IMR-90 (cell line): ENCODE data around the gene PEX10. TPM values are rescaled to one million over a fixed set of nuclear protein-coding genes. Genes with fewer than 3 reads are reported as not detected.

Experiments
- ATAC-seq: fragments of 200-7000 bp; cut with Tn5 transposase; 2 replicates; pipeline ENCODE4 v1.9.1; 2020; ENCODE audit warnings: low read depth, mild to moderate bottlenecking, moderate library complexity
- BruUV-seq: library from RNA; stranded (reverse); fragments of 400-500 nt; replicated peaks from 2 replicates; lab custom pipeline; 2021; lab: Mats Ljungman, UMichigan
- CTCF ChIA-PET: fragments of 300-600 bp; formaldehyde crosslinking; extraction: SDS; loops from one replicate; lab custom pipeline; 2021; ENCODE audit warnings: antibody characterized with exemption; lab: Yijun Ruan, JAX
- POLR2A ChIA-PET: fragments of 300-600 bp; sonication (Branson Sonifier 250); formaldehyde crosslinking; loops from one replicate; lab custom pipeline; 2022; ENCODE audit warnings: antibody characterized with exemption; ENCODE audit not compliant: unreplicated experiment; lab: Charles Lee
- DNase-seq: peaks from one replicate; pipeline ENCODE4 v3.0.0; 2013
- H2AFZ ChIP-seq: replicated peaks from 2 replicates; pipeline ENCODE3; 2013; ENCODE audit warnings: low read length, mild to moderate bottlenecking; ENCODE audit not compliant: poor library complexity
- H2AK5ac ChIP-seq: 2 replicates; pipeline ENCODE4 v1.6.1; 2013; ENCODE audit warnings: low read depth, low read length, inconsistent platforms
- H2AK9ac ChIP-seq: replicated peaks from 2 replicates; pipeline ENCODE3; 2013; ENCODE audit warnings: mild to moderate bottlenecking, low read depth, low read length, moderate library complexity; ENCODE audit not compliant: poor library complexity
- H2BK120ac ChIP-seq: 2 replicates; pipeline ENCODE4 v1.6.1; 2013; ENCODE audit warnings: low read depth, low read length, inconsistent platforms
- H2BK15ac ChIP-seq: 3 replicates; pipeline ENCODE4 v1.6.1; 2013; ENCODE audit warnings: low read depth, low read length, inconsistent platforms
- H2BK20ac ChIP-seq: 2 replicates; pipeline ENCODE4 v1.6.1; 2013; ENCODE audit warnings: low read depth, mild to moderate bottlenecking, inconsistent platforms, low read length, moderate library complexity
- H2BK5ac ChIP-seq: 2 replicates; pipeline ENCODE4 v1.6.1; 2013; ENCODE audit warnings: mild to moderate bottlenecking, low read depth, low read length, inconsistent platforms; ENCODE audit not compliant: poor library complexity, severe bottlenecking
- H3K14ac ChIP-seq: replicated peaks from 2 replicates; pipeline ENCODE4 v1.6.1; 2013; ENCODE audit warnings: low read depth, low read length, inconsistent platforms
- H3K18ac ChIP-seq: 2 replicates; pipeline ENCODE4 v1.6.1; 2013; ENCODE audit warnings: low read depth, low read length, control low read depth
- H3K23ac ChIP-seq: 2 replicates; pipeline ENCODE4 v1.6.1; 2013; ENCODE audit warnings: low read depth, low read length, inconsistent platforms
- H3K27ac ChIP-seq: 2 replicates; pipeline ENCODE4 v1.5.1; 2013; ENCODE audit warnings: mild to moderate bottlenecking, control low read depth, low read length; ENCODE audit not compliant: insufficient read depth
- H3K27me3 ChIP-seq: 2 replicates; pipeline ENCODE4 v1.6.1; 2013; ENCODE audit warnings: low read length; ENCODE audit not compliant: control insufficient read depth, insufficient read depth
- H3K36me3 ChIP-seq: 2 replicates; pipeline ENCODE4 v1.6.1; 2013; ENCODE audit warnings: low read length, mixed read lengths; ENCODE audit not compliant: control insufficient read depth, insufficient read depth
- H3K4ac ChIP-seq: 2 replicates; pipeline ENCODE4 v1.6.1; 2013; ENCODE audit warnings: low read depth, low read length, inconsistent platforms
- H3K4me1 ChIP-seq: 2 replicates; pipeline ENCODE4 v1.6.1; 2013; ENCODE audit warnings: low read length, mixed read lengths; ENCODE audit not compliant: control insufficient read depth, insufficient read depth
- H3K4me2 ChIP-seq: 2 replicates; pipeline ENCODE4 v1.6.1; 2013; ENCODE audit warnings: low read depth, mild to moderate bottlenecking, control low read depth, low read length, moderate library complexity
- H3K4me3 ChIP-seq: 2 replicates; pipeline ENCODE4 v1.5.1; 2013; ENCODE audit warnings: low read depth, mild to moderate bottlenecking, control low read depth, low read length, moderate library complexity; ENCODE audit not compliant: insufficient read depth
- H3K56ac ChIP-seq: 2 replicates; pipeline ENCODE4 v1.6.1; 2013; ENCODE audit warnings: low read length, inconsistent platforms; ENCODE audit not compliant: insufficient read depth; ENCODE audit errors: extremely low read depth
- H3K79me1 ChIP-seq, 2 experiments: 2 replicates each; pipeline ENCODE4 v1.6.1; 2013; ENCODE audit warnings: low read length in 2 of 2, inconsistent platforms in 1 of 2, low read depth in 1 of 2
- H3K9ac ChIP-seq: 2 replicates; pipeline ENCODE4 v1.6.1; 2013; ENCODE audit warnings: low read depth, low read length, control low read depth
- H3K9me1 ChIP-seq: 2 replicates; pipeline ENCODE4 v1.6.1; 2013; ENCODE audit warnings: low read length, inconsistent platforms; ENCODE audit not compliant: insufficient read depth
- H3K9me3 ChIP-seq: 2 replicates; pipeline ENCODE4 v1.6.1; 2013; ENCODE audit warnings: low read length; ENCODE audit not compliant: control insufficient read depth, insufficient read depth
- H4K20me1 ChIP-seq: 2 replicates; pipeline ENCODE4 v1.6.1; 2013; ENCODE audit warnings: low read length, inconsistent platforms; ENCODE audit not compliant: insufficient read depth
- H4K5ac ChIP-seq: 2 replicates; pipeline ENCODE4 v1.6.1; 2013; ENCODE audit warnings: mild to moderate bottlenecking, low read depth, low read length, control low read depth
- H4K8ac ChIP-seq, 2 experiments: 2 replicates each; pipeline ENCODE4 v1.6.1; 2013; ENCODE audit warnings: low read depth in 2 of 2, low read length in 2 of 2, control low read depth in 1 of 2, inconsistent platforms in 1 of 2
- H4K91ac ChIP-seq: 2 replicates; pipeline ENCODE4 v1.6.1; 2013; ENCODE audit warnings: low read depth, low read length, inconsistent platforms; ENCODE audit not compliant: insufficient read depth
- BHLHE40 ChIP-seq: fragments of 150-350 bp; IDR thresholded peaks from 2 replicates; pipeline ENCODE4 v1.6.1; 2016; ENCODE audit warnings: mild to moderate bottlenecking, low read depth, low read length
- CEBPB ChIP-seq: IDR thresholded peaks from 2 replicates; pipeline ENCODE4 v1.6.1; 2012; ENCODE audit warnings: low read depth, low read length, improper control_type of control experiment
- CHD1 ChIP-seq: IDR thresholded peaks from 2 replicates; pipeline ENCODE4 v1.6.1; 2012; ENCODE audit warnings: low read depth, low read length, improper control_type of control experiment
- ELK1 ChIP-seq: fragments of 150-350 bp; IDR thresholded peaks from 2 replicates; pipeline ENCODE4 v1.6.1; 2016; ENCODE audit warnings: low read depth, mild to moderate bottlenecking, low read length, moderate library complexity, borderline replicate concordance
- FOS ChIP-seq: fragments of 150-350 bp; IDR thresholded peaks from 2 replicates; pipeline ENCODE4 v1.6.1; 2016; ENCODE audit warnings: low read depth, low read length
- MAFK ChIP-seq: IDR thresholded peaks from 2 replicates; pipeline ENCODE4 v1.6.1; 2012; ENCODE audit warnings: low read depth, low read length, improper control_type of control experiment
- MAZ ChIP-seq: IDR thresholded peaks from 2 replicates; pipeline ENCODE4 v1.6.1; 2012; ENCODE audit warnings: low read depth, mild to moderate bottlenecking, low read length, improper control_type of control experiment, moderate library complexity, borderline replicate concordance
- MXI1 ChIP-seq: IDR thresholded peaks from 2 replicates; pipeline ENCODE4 v1.6.1; 2012; ENCODE audit warnings: low read depth, mild to moderate bottlenecking, low read length, moderate library complexity, borderline replicate concordance
- NFE2L2 ChIP-seq: fragments of 150-350 bp; IDR thresholded peaks from 2 replicates; pipeline ENCODE4 v1.6.1; 2016; ENCODE audit warnings: low read depth, mild to moderate bottlenecking, low read length
- POLR2A ChIP-seq: IDR thresholded peaks from 2 replicates; pipeline ENCODE4 v1.6.1; 2012; ENCODE audit warnings: mild to moderate bottlenecking, low read depth, low read length
- RAD21 ChIP-seq: IDR thresholded peaks from 2 replicates; pipeline ENCODE4 v1.6.1; 2012; ENCODE audit warnings: low read length, improper control_type of control experiment
- RFX5 ChIP-seq: IDR thresholded peaks from 2 replicates; pipeline ENCODE4 v1.8.0; 2012; ENCODE audit warnings: low read depth, mild to moderate bottlenecking, low read length, moderate library complexity
- SMC3 ChIP-seq: fragments of 150-350 bp; IDR thresholded peaks from 2 replicates; pipeline ENCODE4 v1.6.1; 2016; ENCODE audit warnings: low read depth, mild to moderate bottlenecking, antibody characterized with exemption, low read length, moderate library complexity
- WGBS, 2 experiments: methylation state at CpG; one replicate each; pipeline versions ENCODE4 v1.1.5 to v1.1.7; 2013; ENCODE audit warnings: missing lambda C conversion rate in 2 of 2; ENCODE audit not compliant: insufficient read length in 1 of 2; ENCODE audit errors: extremely low coverage in 2 of 2; 5-methylcytosine and 5-hydroxymethylcytosine counted together
- dilution Hi-C: fragments of 300-500 bp; cut with HindIII; formaldehyde crosslinking; loops from one replicate; pipeline ENCODE4 v1.14.3; 2018; ENCODE audit warnings: low sequenced_read_pairs; ENCODE audit not compliant: unreplicated experiment
- in situ Hi-C: fragments of 300-500 bp; cut with MboI; formaldehyde crosslinking; loops from 3 replicates; pipeline ENCODE4 v1.14.3; 2019; ENCODE audit warnings: low sequenced_read_pairs, inconsistent platforms, mixed read lengths
- intact Hi-C: fragments of 100-400 bp; cut with micrococcal nuclease; formaldehyde crosslinking; loops from 2 replicates; pipeline ENCODE4 v1.10.0; 2022
- polyA plus RNA-seq, 3 experiments: library from polyadenylated mRNA; depleted of rRNA; stranded (reverse); fragments of >200 nt; gene quantifications; 2 replicates each; pipeline ENCODE4 v1.2.3, GENCODE V29; 2012; ENCODE audit warnings: low replicate concordance in 1 of 3
- total RNA-seq: library from RNA; depleted of rRNA; stranded (reverse); fragments of >200 nt; gene quantifications from 2 replicates; pipeline ENCODE4 v1.2.3, GENCODE V29; 2012
- TF ChIP-seq, protein P1 (sequence below): conservative IDR thresholded peaks from 2 replicates; pipeline ENCODE4 v1.5.1; 2012; ENCODE audit warnings: mild to moderate bottlenecking, low read depth, low read length, improper control_type of control experiment

PEX10 gene
- total and polyA plus RNA-seq, 2 of the 4 experiments (the other 2 are of a cell fraction), result 16.9 to 19.7 TPM

DNA sequence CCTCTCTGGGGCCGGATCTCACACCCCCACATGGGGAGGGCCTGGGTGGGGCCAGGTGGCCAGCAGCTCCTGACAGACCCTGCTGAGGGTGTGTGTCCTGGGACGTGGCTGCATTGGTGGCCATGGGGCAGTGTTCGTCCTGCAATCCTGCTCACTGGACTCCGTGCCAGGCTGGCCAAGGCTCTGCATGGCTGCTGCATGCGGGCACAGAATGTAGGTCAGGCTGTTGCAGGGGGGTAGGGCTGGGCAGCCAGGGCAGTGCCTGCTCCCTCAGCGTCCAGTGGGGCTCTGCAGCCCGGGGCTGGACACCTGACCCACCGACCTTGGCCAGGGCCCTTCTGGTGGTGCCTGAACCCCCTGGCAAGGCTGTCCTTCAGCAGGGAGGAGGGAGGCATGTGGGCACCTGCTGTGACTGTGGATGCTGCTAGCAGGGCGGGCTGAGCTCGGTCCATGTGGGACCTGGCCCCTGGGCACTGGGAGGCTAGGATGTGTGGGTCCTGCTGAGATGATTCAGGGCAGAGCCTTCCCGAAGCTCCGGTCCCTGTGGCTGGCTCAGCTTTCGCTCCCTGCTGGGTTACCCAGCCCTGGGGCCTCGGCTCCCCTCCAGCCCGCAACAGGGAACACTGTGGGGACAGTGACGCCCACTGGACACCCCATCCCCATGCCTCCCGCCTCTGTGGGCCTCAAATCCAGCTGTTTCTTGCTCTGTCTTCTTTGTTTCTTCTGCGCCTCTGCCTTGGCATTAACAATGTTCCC lies 48.8 kb upstream of the PEX10 start:
- no peak overlapping the region for H2AK9ac ChIP-seq
- H3K23ac ChIP-seq, result no peak overlapping the region
- H2AK5ac ChIP-seq, result no peak overlapping the region
- no peaks in the 10 kb centered on the region for H3K9me1 ChIP-seq
- no peak overlapping the region for H4K5ac ChIP-seq
- H2BK20ac ChIP-seq, result no peak overlapping the region
- peaks cover 31% of the 10 kb centered on the region for H3K27me3 ChIP-seq
- no peak overlapping the region for H3K4me2 ChIP-seq
- 72% methylated on average over 2 of the region's 18 CpGs; no CpG with 5 or more reads in 1 of the 2 experiments for WGBS, 2 experiments
- no peak for ATAC-seq
- no peak overlapping the region for H3K27ac ChIP-seq
- H4K8ac ChIP-seq, result no peak overlapping the region
- no peak overlapping the region for H3K4ac ChIP-seq
- in situ Hi-C loops, result no loop called here
- no peak overlapping the region for H2BK5ac ChIP-seq
- H3K79me1 ChIP-seq, result no peaks in the 10 kb centered on the region
- no peak overlapping the region for H3K14ac ChIP-seq
- H3K36me3 ChIP-seq, result no peaks in the 10 kb centered on the region
- H3K4me1 ChIP-seq, result no peaks in the 10 kb centered on the region
- no peak overlapping the region for H3K18ac ChIP-seq
- H3K9me3 ChIP-seq, result no peaks in the 10 kb centered on the region
- no peak overlapping the region for H3K4me3 ChIP-seq
- H4K20me1 ChIP-seq, result no peaks in the 10 kb centered on the region
- H2BK15ac ChIP-seq, result no peak overlapping the region
- no peak for DNase-seq
- dilution Hi-C loops, result no loop called here
- BruUV-seq, result no TSS peak
- ChIA-PET POLR2A (no interaction called here), CTCF (no interaction called here)
- no peak overlapping the region for H2BK120ac ChIP-seq
- H3K56ac ChIP-seq, result no peak overlapping the region
- H3K9ac ChIP-seq, result no peak overlapping the region
- no peak for TF ChIP-seq BHLHE40
- no peak for TF ChIP-seq ELK1
- TF ChIP-seq CHD1, result no peak
- no peak for TF ChIP-seq NFE2L2
- no peak for TF ChIP-seq SMC3
- TF ChIP-seq, protein P1, sequence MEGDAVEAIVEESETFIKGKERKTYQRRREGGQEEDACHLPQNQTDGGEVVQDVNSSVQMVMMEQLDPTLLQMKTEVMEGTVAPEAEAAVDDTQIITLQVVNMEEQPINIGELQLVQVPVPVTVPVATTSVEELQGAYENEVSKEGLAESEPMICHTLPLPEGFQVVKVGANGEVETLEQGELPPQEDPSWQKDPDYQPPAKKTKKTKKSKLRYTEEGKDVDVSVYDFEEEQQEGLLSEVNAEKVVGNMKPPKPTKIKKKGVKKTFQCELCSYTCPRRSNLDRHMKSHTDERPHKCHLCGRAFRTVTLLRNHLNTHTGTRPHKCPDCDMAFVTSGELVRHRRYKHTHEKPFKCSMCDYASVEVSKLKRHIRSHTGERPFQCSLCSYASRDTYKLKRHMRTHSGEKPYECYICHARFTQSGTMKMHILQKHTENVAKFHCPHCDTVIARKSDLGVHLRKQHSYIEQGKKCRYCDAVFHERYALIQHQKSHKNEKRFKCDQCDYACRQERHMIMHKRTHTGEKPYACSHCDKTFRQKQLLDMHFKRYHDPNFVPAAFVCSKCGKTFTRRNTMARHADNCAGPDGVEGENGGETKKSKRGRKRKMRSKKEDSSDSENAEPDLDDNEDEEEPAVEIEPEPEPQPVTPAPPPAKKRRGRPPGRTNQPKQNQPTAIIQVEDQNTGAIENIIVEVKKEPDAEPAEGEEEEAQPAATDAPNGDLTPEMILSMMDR, result no peak
- TF ChIP-seq CEBPB, result no peak
- TF ChIP-seq FOS, result no peak
- TF ChIP-seq MAFK, result no peak
- no peak for TF ChIP-seq MXI1
- TF ChIP-seq RFX5, result no peak
- TF ChIP-seq MAZ, result no peak
- no peak for TF ChIP-seq RAD21
- no peak for TF ChIP-seq POLR2A
- intact Hi-C loops, result no loop called here
- H4K91ac ChIP-seq, result no peak overlapping the region
- no peak overlapping the region for H2AFZ ChIP-seq
